ENCODE measurements around the gene RNU5B-1. TPM values are rescaled to one million over a fixed set of nuclear protein-coding genes. Genes with fewer than 3 reads are reported as not detected.
A peak's percentile ranks its signal among the peaks of the same experiment; 100 is the strongest.

RNU5B-1 gene
- polyA plus RNA-seq, 1 of the 3 experiments (the other 2 are of a cell fraction) = not detected

DNA sequence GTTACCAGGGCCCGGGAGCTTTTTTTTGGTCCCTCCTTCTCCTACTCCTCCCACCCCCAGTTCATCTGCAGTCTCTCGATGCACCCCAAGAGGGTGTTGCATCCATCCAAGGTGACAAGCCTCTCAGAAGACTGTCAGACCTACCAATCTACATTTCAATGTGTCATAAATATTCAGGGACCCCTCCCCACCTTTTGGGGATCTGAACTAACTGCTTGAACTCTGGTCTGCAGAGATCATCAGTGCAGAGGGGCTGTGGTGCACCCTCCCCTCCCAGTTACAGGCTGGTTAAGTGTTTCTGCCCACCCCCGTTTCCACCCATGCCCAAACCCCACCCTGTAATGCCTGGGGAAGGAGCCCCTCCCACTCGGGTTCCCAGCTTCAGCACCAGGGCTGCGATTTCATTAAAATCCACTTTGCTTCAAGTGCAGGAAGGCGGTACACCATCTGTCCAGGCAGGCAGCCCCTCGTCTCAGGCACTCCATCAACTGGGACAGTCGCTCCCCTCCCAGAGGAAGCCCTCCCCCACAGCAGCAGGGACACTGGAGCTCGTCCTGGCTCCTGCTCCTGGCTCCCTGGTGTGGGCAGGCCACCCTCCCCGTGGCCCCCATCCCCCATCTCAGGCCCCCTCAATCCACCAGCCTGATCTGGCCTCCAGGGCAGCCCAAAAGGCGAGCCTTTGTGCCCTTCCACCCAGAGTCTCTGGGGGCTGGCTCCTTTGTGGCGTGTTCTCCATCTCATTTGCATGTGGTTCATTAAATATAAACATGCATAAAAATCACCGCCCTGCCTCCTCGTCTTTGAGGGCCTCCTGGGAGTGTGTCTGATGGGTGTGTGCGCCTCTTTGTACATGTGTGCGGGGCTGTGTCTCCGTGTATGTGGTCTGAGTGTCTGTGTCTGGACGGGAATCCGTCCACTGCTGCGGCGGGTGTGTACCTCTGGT is 32.3 kb downstream of the RNU5B-1 start (continued):
- TF ChIP-seq RAD21 (IDR thresholded peaks at IDR 0.05; ENCODE audit: low read length) (no peak), RCOR1 (IDR thresholded peaks at IDR 0.05; ENCODE audit: low read length) (no peak), RXRA (IDR thresholded peaks at IDR 0.05; ENCODE audit: borderline replicate concordance, low read depth) (no peak), MEF2A (IDR thresholded peaks at IDR 0.05; ENCODE audit: borderline replicate concordance, low read depth) (no peak)
- TF ChIP-seq, protein P1, sequence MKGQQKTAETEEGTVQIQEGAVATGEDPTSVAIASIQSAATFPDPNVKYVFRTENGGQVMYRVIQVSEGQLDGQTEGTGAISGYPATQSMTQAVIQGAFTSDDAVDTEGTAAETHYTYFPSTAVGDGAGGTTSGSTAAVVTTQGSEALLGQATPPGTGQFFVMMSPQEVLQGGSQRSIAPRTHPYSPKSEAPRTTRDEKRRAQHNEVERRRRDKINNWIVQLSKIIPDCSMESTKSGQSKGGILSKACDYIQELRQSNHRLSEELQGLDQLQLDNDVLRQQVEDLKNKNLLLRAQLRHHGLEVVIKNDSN (IDR thresholded peaks at IDR 0.05; ENCODE audit: borderline replicate concordance, low read depth) = no peak

DNA sequence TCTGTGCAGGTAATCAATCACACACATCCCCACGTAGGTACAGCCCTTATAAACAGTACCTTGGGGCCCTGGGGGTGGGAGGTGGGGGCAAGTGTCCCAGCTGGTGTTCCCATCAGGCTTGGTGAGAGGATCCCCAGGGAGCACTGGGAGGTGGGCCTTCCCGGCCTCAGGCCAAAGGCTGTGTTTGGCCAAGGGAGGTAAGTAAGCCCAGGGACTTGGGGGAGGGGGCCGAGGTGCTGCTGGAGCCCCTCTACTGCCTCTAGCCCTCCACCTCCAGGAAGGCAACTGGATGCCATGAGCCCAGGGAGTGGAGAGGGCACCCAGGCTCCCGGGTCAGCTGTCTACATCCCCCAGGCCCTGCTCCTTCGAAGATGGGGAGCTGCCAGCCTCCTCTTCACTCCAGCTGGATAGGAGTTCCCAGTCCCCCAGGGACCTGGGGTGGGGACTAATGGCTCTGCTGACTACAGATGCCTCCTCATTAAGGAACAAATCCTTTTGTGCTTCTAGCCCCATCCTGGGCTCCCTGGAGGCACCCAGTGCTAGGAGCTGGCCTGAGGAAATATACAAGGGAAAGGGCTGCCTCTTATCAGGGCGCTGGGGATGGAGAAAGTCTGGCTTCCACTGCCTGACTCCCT is 33.1 kb downstream of the RNU5B-1 start:
- Histone ChIP-seq H3F3A (replicated peaks; ENCODE audit: insufficient read depth) (no peaks in the 10 kb centered on the region), H4K20me1 (ENCODE audit: insufficient read depth) (no peaks in the 10 kb centered on the region), H3K9me3 (no peaks in the 10 kb centered on the region), H3K27ac (ENCODE audit: low read depth in 2 of 2, low read length in 1 of 2) (no peak overlapping the region), H3K36me3 (replicated peaks in 1 of 2; ENCODE audit: control insufficient read depth in 1 of 2, insufficient read depth in 2 of 2, low read length in 1 of 2) (no peaks in the 10 kb centered on the region), H3K79me2 (ENCODE audit: insufficient read depth) (no peaks in the 10 kb centered on the region), H3K9me2 (no peaks in the 10 kb centered on the region), H3K4me3 (ENCODE audit: low read depth in 2 of 2, low read length in 1 of 2) (no peak overlapping the region), H3K9ac (no peak overlapping the region), H3K4me1 (ENCODE audit: control insufficient read depth in 1 of 2, insufficient read depth in 2 of 2, low read depth in 1 of 2, low read length in 1 of 2) (peaks cover 0 to 44% of the 10 kb centered on the region in 2 experiments; a peak in 1 of 4 replicates), H3K4me2 (no peak overlapping the region), H3K27me3 (ENCODE audit: insufficient read depth) (no peaks in the 10 kb centered on the region), H2AFZ (ENCODE audit: low read depth) (no peak overlapping the region)
- ChIA-PET CTCF (interaction anchor here (1.0 to 7.7 kb wide), 4 partner anchors 9 to 48 kb away, joined by 3 to 57 read pairs (median 4); no protein-coding TSS in a partner anchor), POLR2A (interaction anchor here (1.4 kb wide), 1 partner anchor 25 kb away, joined by 3 read pairs; no protein-coding TSS in a partner anchor)
- TF ChIP-seq RAD21 (IDR thresholded peaks at IDR 0.05; ENCODE audit: low read length) (no peak), GATA2 (CRISPR knock-in tag; IDR thresholded peaks at IDR 0.05) (no peak), FOSL2 (IDR thresholded peaks at IDR 0.05; ENCODE audit: borderline replicate concordance, low read depth) (no peak), FOXJ3 (CRISPR knock-in tag; IDR thresholded peaks at IDR 0.05) (no peak), YY1 (IDR thresholded peaks at IDR 0.05; ENCODE audit: low read depth) (no peak)
- TF ChIP-seq, protein P2, sequence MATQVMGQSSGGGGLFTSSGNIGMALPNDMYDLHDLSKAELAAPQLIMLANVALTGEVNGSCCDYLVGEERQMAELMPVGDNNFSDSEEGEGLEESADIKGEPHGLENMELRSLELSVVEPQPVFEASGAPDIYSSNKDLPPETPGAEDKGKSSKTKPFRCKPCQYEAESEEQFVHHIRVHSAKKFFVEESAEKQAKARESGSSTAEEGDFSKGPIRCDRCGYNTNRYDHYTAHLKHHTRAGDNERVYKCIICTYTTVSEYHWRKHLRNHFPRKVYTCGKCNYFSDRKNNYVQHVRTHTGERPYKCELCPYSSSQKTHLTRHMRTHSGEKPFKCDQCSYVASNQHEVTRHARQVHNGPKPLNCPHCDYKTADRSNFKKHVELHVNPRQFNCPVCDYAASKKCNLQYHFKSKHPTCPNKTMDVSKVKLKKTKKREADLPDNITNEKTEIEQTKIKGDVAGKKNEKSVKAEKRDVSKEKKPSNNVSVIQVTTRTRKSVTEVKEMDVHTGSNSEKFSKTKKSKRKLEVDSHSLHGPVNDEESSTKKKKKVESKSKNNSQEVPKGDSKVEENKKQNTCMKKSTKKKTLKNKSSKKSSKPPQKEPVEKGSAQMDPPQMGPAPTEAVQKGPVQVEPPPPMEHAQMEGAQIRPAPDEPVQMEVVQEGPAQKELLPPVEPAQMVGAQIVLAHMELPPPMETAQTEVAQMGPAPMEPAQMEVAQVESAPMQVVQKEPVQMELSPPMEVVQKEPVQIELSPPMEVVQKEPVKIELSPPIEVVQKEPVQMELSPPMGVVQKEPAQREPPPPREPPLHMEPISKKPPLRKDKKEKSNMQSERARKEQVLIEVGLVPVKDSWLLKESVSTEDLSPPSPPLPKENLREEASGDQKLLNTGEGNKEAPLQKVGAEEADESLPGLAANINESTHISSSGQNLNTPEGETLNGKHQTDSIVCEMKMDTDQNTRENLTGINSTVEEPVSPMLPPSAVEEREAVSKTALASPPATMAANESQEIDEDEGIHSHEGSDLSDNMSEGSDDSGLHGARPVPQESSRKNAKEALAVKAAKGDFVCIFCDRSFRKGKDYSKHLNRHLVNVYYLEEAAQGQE (IDR thresholded peaks at IDR 0.05; ENCODE audit: low read depth, low read length) = no peak
- TF ChIP-seq, protein P3, sequence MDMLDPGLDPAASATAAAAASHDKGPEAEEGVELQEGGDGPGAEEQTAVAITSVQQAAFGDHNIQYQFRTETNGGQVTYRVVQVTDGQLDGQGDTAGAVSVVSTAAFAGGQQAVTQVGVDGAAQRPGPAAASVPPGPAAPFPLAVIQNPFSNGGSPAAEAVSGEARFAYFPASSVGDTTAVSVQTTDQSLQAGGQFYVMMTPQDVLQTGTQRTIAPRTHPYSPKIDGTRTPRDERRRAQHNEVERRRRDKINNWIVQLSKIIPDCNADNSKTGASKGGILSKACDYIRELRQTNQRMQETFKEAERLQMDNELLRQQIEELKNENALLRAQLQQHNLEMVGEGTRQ (IDR thresholded peaks at IDR 0.05; ENCODE audit: borderline replicate concordance, low read depth, low read length) = no peak
- peak; percentile 39 for DNase-seq
- WGBS (ENCODE audit: low lambda C conversion rate) = 44% methylated on average over 6 of the region's 6 CpGs

Measured in SK-N-SH (cell line).